GM21717 (cell line): Measurements from ENCODE around the gene FCHSD2.
"Not testable (repeated sequence)": the region's sequence is repeated elsewhere in the genome, so short reads cannot be mapped to it uniquely, and the experiment has no call there.

ENCODE experiments used
- ATAC-seq: cut with Tn5 transposase; IDR thresholded peaks from one replicate; pipeline ENCODE4 v1.9.1; 2021; ENCODE audit warnings: mild to moderate bottlenecking, moderate library complexity; ENCODE audit not compliant: unreplicated experiment

FCHSD2 gene

DNA sequence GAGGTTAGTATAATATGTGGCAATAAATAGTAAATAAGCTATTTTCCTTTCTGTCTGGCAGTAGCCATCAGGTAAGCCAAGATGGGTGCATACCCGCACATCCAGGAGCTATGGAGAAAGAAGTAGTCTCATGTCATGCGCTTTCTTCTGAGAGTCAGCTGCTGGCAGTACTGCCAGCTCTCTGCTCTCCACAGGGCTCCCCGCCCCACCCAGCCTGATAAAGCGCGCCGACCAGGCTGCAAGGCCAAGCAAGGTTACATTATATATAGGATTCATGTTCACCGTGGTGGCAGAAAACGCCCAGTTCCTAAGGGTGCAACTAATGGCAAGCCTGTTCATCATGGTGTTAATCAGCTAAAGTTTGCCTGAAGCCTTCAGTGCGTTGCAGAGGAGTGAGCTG, 201.7 kb downstream of the FCHSD2 start:
- no peak for ATAC-seq

DNA sequence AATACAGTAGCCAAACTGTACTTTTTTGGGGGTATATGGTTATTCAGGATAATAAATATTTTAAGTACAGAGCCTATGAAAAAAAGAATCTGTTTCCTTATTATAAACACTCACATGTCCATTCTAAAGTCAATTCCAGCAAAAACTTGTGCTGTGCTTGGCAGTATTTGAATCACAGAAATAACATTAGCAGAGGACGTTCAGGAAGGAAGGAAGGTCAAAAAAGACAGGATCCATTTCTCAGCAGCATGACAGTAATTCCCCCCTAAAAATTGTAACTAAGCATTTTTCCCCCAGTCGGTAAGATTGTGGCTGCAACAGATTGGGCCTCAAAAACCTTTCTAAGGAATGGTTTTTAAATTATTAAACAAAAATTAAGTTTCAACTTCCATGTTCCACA, 203.1 kb downstream of the FCHSD2 start:
- no peak for ATAC-seq

DNA sequence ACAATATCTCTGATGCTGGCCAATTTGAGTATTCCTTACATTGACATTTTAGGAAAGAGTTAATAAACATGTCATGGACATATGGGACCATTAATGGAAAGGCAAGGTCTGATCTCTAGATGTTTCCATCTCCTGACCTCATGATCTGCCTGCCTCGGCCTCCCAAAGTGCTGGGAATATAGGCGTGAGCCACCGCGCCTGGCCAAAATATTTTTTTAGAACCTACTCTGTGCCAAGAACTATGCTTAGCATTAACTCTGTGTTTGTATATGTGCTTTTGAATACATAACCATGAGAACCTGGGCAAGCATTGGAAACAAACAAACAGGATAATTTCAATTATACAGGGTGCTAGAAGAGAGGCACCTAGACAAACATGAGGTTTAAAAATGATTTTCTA, 204.7 kb downstream of the FCHSD2 start:
- ATAC-seq = no peak

DNA sequence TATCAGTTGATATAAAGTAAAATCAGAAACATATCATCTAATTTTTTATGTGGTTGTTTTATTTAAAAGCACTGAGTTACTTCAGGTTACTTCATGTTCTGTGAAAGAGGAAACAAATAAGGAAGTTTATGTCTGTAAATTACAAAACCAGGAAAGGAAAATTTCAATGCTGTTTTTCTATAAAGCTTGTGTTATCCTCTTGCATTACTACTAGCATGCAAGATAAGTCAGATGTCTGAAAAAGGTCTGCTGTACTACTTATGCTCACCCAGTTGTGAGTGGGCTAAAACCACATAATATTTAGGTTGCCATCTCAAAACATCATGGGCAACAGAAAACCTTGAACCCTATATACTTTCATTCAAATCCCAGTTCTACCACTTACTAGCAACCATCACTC, 206.4 kb downstream of the FCHSD2 start:
- no peak for ATAC-seq

DNA sequence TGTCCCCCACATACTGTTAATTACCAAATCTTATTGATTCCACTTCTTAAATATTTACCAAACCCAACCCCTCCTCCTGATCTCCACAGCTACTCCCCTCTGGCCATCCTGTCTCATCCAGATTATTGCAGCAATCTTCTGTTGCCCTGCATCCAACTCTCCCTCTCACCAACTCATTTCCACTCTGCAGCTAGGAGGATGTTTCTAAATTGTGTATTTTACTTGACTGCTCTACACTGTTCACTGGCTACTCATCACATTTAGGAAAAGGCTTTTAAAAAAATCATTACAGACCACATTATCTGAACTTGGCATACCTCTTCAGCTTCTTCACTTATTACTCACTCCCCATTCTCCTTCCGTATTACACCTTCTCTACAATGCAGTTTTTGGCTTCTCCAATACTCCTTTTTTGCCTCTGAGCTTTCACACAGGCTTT, 210.0 kb downstream of the FCHSD2 start:
- no peak for ATAC-seq

- ATAC-seq = no peak
These were observed 212.1 kb downstream of the FCHSD2 start for GRCh38 chr11:72930008-72930407.

DNA sequence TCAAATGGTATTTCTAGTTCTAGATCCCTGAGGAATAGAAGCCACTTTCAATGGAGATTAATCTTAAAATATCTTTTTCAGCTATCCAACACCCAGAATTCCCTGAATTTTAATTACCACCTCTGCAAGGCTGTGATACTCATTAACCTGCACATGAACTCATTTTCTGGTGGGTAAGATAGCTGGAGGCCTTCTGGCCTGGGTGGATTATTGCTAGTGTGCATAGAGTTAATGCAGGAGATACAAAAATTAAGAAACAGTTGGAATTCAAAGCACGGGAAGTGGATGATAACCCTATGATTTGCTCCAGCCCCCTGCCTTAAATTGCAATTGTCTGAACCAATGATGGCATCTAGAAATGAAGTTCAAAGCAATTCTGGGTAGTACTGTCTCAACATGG, 212.9 kb downstream of the FCHSD2 start:
- no peak for ATAC-seq

- no peak for ATAC-seq
These were observed 214.7 kb downstream of the FCHSD2 start for GRCh38 chr11:72927380-72927779.

GRCh38 chr11:72926076-72926475, 216.0 kb downstream of the FCHSD2 start:
- ATAC-seq = no peak

DNA sequence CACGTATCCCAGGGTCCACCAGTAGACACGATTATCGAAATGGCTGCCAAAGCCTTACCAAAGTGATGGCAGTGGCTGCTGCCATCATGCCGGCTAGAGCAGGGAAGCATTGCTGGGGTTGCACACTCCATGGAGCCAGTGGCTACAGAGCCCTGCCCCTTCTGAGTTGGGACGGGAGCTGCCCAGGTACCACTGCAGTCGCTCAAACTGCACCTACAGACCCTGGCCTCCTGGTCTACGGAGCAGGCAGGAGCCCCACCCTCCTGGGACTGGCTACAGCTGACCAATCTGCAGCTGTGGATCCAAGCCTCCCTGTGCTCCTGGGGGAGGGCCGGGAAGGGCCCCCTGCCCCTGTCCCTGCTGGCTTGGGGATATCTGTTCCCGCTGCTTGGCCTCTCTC, 216.5 kb downstream of the FCHSD2 start:
- ATAC-seq = no peak

DNA sequence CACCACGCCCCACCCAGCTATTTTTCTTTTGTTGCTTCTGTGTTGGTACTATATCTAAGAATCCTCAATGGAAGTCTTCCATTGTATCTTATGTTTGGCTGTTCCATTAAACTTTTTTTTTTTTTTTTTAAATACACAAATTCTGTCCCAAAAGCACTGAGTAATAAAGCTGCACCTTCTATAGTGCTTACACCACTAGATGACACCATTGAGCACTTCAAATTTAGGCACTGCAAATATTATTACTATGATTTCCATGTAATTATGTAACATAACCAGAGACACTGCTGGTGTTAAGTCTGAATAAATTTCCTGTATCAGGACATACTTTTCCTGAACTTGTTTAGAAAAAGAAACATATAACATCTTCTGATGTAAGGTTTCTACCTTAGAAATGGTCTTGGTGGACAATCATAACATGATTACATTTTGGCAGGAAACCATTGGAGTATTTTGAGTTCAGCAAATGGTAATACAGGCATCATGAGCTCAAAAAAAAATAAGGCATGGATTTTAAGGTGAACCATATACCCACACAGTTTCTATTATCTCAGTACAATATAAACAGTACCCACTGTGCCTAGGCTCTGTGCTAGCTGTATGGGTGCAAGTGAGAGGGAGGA, 217.4 kb downstream of the FCHSD2 start:
- no peak for ATAC-seq

- ATAC-seq = no peak
These were observed 220.9 kb downstream of the FCHSD2 start for GRCh38 chr11:72921028-72921716.

- no peak for ATAC-seq
These were observed 222.1 kb downstream of the FCHSD2 start for GRCh38 chr11:72920001-72920400.

GRCh38 chr11:72918851-72919250, 223.3 kb downstream of the FCHSD2 start:
- no peak for ATAC-seq

DNA sequence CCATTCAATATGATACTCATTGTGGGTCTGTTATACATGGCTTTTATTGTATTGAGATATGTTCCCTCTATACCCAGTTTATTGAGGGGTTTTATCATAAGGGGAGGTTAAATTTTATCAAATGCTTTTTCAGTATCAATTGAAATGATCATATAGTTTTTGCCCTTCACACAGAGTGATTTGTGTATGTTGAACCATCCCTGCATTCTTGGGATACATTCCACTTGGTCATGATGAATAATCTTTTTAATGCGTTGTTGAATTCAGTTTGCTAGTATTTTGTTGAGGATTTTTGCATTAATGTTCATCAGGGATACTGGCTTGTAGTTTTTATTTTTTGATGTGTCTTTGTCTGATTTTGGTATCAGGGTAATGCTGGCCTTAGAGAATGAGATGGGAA, 229.9 kb downstream of the FCHSD2 start:
- ATAC-seq = no peak

- ATAC-seq = not testable (repeated sequence)
These were observed 232.3 kb downstream of the FCHSD2 start for GRCh38 chr11:72909558-72910388.

DNA sequence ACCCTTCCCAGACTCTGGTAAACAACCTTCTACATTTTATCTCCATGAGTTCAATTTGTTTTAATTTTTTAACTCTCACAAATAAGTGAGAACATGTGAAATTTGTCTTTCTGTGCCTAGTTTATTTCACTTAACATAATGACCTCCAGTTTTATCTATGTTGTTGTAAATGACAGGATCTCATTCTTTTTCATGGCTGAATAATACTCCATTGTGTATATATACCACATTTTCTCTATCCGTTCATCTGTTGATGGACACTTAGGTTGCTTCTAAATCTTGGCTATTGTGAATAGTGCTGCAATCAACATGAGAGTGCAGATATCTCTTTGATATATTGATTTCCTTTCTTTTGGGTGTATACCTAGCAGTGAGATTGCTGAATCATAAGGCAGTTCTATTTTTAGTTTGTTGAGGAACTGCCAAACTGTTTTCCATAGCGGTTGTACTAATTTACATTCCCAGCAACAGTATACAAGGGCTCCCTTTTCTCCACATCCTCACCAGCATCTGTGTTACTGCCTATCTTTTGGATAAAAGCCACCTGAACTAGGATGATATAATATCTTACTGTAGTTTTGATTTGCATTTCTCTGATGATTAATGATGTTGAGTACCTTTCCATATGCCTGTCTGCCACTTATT, 234.0 kb downstream of the FCHSD2 start:
- no peak for ATAC-seq

DNA sequence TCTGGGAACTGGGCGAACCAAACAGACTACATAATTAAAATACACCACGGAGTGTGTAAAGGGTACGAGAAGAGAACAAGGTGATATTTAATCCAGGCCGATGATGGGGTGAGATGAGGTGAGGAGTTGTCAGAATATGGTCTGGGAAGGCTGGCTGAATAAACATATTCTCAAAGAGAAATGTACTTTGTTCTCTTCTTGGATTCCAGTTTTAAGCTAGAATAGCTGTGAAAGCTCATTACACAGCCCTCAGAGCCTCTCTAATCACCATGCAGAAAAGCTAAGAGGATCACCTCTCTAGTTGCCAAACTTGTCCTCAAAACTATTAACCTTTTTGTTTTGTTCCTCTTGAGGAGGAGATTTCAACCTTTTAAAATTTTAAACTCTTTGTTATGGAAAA, 238.1 kb downstream of the FCHSD2 start:
- no peak for ATAC-seq

DNA sequence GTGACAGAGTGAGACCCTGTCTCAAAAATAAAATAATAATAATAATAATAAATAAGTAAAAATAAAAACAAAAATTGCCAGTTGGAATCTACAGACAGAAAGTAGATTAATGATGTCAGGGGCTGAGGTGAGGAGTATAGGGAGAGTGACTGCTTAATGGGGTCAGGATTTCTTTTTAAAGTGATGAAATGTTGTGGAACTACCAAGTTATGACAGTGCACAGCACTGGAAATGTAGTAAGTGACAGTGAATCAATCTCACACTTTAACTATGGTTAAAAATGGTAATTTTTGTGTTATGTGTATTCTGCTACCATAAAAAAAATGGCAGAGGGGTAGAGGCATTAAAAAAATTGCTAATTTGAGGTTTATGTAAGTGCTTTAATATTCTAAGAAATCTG, 240.7 kb downstream of the FCHSD2 start:
- no peak for ATAC-seq

DNA sequence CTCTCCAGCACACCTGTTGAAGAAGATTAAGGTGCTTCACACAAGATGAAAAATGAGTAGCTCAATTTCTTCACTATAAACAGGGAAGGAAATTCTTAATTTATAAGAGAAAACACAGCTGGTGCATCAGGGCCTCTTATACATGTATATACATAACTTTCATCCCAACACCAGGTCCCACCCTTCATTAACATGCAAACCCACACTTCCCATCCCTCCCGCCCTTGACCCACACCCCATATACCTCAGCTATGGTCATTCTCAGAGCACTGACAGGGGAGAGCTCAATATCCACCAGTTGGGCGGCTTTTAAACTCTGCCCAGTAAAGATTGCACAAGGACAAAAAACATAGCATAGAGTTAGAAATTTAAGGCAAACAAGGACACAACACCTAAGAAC, 242.1 kb downstream of the FCHSD2 start:
- ATAC-seq = no peak

DNA sequence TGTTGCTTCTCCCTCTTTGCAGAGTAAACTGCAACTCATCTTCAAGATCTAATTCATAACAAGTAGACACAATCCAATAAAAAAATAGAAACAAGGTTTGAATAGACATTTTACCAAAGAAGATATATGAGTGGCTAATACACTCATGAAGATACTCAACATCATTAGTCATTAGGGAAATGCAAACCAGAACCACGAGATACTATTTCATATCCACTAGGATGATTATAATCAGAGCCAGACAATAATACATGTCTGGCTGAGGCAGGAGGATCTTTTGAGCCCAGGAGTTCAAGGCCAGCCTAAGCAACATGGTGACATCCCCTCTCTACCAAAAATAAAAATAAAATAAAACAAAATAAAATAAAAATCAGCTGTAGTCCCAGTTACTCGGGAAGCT, 242.9 kb downstream of the FCHSD2 start:
- no peak for ATAC-seq
